EH (cell line): ENCODE data around the gene SYVN1.
"Not testable (repeated sequence)": the region's sequence is repeated elsewhere in the genome, so short reads cannot be mapped to it uniquely, and the experiment has no call there.

Experiments
- DNase-seq: peaks from one replicate; pipeline ENCODE4 v3.0.0-alpha.2; 2015; ENCODE audit warnings: low read depth

SYVN1 gene

DNA sequence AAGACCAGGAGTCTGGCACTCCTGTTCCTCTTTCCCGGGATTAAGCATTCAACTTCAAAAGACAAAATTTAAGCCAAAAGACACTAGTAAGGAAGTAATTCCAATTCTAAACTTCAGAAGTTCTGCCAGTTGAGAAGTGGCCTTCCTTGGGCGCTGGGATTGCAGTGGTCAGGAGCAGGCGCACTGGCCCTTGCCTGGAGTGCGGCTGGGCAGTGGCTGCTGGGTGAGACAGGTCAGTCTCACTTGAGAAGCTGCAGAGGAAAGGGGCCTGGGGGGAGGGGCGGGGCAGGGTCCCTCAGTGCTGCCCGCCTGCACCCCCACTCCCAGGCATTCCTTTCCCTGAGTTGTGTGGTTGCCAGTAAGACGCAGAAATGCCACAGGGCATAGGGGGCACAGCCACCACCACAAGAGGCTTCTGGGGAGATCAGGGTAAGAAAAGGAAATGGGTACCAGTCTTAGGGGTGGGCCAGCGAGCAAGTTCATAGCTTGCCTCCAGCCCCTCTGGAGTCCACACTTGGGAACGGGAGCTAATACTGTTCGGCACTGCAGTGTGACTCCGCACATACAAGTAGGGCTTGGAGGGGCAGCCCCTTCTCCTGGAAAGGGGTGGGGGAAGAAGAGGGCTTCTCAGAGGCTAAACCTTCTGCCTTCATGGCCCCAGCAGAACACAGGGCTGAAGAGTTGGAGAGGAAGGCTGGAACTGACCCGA lies 6.7 kb downstream of the SYVN1 start:
- DNase-seq, result no peak

DNA sequence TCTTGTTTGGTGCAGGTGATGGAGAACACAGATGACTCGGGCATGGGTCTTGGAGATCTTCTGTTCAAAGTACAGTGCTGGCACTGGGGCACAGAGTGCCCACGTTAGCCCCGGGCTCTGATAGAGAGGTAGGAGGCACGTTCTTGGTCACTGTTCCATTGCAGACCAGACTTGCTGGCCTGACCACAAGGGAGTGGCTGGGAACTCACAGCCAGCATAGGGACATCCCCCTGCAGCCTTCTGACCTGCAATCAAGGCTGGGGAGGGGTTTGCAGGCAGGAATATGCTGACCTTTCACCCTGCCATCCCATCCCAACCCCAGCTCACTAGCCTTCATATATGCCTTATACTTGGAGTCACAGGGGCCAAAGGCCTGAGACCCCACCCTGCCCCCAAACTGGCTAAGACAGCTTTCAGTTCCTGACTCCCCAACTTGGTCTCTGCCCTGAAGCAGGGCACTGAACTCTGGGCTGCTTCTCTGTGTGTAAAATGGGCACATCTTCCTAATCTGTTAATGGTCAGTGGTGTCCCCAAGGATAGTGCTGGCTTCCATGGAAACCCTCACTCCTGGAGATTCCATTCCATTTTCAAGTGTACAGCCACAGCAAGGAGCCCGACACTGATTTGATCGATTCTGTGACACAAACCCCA lies 7.6 kb downstream of the SYVN1 start:
- DNase-seq, result no peak

DNA sequence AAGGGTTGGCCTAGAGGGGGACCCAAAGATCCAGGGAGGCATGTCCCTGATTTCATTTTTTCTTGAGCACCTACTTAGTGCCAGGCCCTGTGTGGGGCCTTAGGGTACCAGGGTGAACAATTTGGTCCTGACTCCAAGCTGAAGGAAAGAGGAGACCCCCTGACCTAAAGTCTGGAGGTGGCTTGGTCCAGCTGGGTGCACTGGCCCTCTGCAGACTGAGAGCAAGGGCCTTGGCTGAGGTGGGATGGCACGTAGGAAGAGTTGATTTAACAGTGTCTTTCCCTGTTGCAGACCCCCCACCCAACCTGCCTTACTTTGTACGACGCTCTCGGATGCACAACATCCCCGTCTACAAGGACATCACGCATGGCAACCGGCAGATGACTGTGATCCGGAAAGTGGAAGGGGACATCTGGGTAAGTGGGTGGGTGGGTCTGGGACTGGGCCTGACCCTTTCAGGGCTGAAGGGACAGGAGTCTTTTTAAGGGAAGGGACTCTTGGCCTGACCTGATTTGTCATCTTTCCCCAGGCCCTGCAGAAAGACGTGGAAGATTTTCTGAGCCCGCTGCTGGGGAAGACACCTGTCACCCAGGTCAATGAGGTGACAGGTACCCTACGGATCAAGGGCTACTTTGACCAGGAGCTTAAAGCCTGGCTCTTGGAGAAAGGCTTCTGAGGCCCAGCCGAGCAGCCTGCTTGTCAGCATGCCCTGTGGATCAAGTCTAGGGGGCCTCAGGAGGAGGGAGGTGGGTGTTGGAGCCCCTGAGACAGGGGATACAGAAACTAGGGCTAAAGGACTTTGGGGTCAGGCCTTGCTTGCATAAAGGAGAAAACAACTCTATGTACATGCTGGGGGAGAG lies 8.9 kb downstream of the SYVN1 start:
- DNase-seq, result no peak

DNA sequence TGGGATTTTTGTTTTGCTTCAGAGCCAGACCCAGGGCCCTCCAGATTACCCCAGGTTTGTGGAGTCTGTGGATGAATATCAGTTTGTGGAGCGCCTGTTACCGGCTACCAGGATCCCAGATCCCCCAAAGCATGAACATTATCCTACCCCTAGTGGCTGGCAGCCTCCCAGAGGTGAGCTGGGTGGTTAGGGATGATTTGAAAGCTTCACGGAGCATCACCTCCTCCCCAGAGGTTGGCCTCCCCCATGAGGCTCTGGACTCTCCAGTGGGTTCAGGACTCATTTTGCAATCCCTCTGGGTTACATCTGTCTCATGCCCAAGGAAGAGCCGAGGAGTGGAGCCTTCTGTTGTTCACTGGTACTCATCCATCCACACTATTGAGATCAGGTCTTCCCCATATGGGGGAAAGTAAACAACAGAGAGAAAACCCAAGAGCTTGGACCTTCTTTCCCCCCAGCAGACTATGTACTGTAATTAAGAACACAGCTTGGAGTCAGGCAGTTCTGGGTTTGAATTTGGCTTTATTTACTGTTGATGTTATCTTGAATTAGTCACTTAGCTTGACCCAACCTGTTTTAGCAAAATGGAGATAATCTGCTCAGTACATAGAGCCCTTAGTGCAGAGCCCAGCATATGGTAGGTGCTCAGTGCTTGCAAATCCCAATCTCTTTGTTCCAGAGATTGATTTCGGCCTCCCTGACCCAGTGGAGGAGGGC lies 9.7 kb downstream of the SYVN1 start:
- no peak for DNase-seq

DNA sequence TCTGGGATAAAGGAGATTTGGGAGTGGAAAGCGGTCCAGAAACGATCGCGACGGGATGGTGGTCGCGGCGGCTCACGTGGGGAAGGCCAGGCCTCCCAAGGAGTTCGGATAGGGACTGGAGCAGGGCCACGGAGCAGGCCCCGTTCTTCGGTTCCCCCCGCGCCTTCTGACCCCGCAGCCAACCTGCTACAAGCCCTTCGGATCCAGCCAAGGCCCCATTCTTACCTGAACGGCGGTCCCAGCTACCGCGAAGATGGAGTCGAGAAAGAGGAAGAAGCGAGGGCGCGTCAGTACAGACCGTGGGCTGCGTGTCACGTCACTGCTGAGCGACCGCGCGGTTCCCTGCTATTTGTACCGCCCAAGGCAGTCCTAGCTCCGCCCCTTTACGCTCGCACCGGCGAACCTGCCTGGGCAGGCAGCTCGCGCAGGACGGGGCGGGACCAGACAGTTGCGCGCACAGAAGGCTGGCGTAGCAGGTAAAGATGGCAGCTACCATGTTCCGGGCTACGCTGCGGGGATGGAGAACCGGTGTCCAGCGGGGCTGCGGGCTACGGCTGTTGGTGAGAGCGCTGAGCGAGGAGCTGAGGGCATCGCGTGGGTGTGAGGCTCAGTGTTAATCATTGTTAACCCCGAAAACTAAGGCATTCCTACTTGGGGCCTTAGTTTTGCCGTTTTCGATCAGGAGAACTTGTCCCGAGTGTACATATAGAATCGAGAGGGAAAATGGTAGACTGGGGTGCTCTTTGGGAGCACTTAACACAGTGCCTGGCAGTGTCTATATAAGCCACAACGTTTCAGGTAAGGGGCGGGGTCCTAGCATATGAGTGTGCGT lies 12.2 kb downstream of the SYVN1 start, which contains the start of the genes FAU and MRPL49:
Gene FAU, minus strand, starts transcription at position 270 of the 832 bp plus-strand sequence. CDS start 321 bp downstream, outside the sequence.
Gene MRPL49, plus strand, starts transcription at position 457 of the 832 bp plus-strand sequence. Its CDS starts 26 bp downstream, at position 483.
- DNase-seq, result peak; percentile 97

DNA sequence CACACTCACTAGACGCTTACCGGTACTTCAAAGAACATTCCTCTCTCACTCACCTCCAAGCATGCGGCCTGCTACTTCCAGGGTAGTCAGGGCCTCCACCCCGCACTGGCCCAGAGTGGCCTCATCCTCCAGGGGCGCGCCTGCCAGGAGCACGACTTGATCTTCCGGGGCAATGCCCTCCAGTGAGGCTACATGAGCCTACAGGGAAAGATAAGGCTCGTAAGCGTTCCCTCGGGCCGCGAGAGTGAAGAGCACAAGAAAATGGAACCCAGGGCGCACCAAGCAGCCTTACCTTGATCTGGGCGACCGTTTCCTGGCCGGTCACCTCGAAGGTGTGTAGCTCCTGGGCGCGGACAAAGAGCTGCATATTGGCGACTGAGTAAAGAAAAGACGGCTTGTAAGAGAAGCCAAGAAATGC lies 12.9 kb downstream of the SYVN1 start:
- no peak for DNase-seq

DNA sequence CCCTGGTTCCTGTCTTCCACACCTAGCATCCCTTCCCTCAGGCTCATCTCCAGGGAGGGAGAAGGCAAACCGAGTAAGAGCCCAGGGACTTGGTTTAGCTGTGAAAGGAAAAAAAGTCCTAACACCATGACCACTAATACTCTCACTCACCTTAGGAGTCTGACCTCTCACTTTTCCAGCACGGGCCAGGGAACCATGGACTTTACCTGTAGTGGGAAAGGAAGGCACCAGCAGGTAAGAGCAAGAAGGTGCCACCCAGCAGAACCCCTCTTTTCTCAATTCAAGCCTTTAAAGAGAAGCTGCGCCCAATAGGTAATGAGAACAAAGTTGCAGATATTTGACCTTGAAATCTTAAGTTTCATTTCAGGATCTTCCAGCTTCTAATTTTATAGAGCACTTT lies 13.5 kb downstream of the SYVN1 start:
- no peak for DNase-seq

DNA sequence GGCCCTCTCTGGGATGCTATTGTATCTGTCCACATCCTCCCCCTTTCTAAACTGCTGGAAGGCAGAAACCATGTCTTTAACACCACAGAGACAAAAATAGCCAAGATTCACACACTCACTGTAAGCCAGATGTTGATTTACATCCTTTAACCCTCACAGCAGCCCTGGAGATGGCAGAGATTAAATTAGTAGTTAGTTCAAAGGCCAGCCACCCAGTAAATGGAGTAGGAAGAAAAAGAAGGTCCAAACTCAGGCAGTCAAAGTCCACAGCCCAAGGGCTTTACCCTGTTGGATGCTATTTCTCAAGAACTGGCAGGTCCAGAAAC lies 14.7 kb downstream of the SYVN1 start:
- DNase-seq, result no peak

DNA sequence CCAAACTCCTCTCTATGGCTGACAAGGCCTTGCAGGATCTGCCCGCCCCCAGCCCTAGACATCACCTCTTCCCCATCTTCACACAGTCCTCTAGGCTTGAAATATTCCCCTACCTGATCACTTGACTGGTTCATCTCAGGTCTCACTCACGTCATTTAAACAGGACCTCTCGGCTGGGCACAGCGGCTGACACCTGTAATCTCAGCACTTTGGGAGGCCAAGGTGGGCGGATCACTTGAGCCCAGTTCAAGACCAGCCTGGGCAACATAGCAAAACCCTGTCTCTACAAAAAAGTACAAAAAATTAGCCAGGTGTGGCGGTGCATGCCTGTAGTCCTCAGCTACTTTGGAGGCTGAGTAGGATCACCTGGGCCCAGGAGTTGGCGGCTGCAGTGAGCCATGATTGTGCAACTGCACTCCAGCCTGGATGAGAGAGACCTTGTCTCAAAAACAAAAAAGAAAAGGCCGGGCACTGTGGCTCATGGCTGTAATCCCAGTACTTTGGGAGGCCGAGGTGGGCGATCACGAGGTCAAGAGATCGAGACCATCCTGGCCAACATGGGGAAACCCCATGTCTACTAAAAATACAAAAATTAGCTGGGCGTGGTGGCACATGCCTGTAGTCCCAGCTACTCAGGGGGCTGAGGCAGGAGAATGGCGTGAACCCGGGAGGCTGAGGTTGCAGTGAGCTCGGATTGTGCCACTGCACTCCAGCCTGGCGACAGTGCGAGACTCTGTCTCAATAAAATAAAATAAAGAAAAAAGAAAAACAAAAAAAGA lies 15.2 kb downstream of the SYVN1 start:
- not testable (repeated sequence) for DNase-seq

DNA sequence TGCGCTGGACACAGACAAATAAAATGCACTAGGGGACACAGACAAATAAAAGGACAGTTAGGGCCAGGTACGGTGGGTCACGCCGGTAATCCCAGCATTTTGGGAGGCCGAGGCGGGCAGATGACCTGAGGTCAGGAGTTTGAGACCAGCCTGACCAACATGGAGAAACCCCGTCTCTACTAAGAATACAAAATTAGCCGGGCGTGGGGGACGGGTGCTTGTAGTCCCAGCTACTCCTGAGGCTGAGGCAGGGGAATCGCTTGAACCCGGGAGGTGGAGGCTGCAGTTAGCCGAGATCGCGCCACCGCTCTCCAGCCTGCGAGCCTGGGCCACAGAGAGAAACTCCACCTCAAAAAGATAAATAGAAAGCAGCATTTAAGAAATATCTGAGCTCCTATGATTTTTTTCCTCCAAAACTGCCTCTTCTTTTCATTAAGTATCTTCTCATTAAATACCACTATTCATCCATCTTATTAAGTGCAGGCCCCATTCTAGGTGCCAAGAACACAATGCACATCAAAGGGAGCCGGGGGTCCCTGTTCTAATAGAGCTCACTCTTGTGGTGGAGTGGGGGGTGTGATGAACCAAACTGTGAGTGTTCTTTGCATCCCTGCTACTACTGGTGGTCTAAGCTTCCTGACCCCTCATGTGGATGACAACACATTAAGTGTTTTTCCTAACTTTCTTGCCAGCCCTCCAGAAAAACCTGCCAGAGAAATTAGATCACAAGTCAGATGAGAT lies 16.1 kb downstream of the SYVN1 start:
- DNase-seq, result no peak

DNA sequence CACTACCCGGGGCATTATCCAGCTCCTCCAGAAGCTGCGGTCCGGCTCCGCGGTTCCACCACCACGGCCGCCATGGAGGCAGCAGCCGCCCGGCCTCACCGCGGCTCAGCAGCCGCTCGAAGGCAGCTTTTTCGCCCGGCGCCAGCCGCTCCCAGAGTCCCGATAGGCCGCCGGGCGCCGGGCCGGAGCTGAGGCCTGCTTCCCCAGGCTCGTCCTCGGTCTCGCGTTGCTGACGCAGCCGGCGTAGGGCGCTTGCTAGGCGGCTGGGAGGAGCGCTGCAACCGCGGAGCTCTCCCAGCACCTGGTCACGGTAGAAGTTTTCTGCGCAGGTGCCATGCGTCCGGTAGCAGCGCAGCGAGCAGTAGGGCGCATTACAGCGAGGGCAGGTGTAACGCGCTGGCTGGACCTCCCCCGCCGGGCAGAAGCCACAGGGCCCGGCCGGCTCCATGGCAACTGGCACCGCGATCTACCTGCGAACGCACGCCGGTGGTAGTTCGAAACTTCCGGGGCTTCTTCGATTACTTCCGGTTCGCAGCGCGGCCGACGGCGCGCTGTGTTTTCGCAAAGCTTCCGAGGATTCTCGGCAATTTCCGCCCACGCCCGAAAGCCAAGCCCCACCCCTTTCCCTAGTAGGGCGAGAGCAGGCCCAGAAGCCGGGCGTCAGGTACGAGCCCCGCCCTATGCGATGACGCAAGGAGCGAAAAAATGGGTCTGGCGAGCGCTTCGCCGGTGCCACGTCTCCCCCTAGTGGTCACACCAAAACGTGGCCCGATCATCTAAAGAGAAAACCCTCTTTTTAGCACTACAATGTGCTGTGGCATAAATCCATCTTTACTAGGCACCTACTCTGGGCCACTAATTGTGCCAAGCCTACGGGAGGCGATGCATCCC lies 16.9 kb downstream of the SYVN1 start, which contains the start of gene ZNHIT2:
Gene ZNHIT2, minus strand, starts transcription at position 496 of the 891 bp plus-strand sequence. Its CDS starts 48 bp downstream, at position 448.
- peak; percentile 98 for DNase-seq

DNA sequence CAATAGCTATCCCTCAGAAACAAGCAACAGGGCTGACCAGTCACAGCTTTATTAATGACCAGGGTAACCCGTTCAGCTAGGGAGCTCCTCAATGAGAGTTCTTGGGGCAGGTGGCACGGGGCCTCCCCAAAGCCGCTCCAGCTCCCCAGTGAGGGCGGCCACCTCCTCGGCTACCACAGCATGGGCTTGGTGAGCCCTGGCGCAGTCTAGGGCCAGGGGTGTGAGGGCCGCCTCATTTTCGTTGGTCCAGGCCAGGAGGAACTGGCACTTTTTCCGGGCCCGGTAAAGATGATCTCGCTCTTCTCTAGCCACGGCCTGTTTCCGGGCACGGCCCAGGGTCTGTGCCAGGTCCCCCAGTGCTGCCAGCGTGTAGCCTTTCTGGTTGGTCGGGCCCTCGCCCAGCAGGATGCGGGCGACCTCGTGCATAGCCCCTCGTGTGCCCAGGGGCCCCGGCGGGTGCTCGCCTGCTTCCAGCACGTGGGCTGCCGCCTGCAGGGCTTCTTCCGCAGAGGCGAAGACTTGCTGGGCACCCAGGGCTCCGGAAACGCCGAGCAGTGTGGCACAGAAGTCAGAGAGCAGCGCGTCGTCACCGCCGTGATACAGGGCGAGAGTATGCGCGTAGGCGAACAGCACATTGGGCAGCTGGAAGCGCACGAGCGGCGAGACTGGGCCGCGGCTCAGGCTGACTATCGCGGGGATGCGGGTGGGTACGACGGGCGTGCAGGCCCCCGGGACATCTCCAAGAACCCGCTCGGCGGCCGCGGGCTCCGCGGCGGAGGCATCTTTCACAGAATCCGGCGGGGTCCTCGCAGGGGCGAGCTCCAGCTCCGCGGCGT lies 17.7 kb downstream of the SYVN1 start:
- DNase-seq, result peak; percentile 61

DNA sequence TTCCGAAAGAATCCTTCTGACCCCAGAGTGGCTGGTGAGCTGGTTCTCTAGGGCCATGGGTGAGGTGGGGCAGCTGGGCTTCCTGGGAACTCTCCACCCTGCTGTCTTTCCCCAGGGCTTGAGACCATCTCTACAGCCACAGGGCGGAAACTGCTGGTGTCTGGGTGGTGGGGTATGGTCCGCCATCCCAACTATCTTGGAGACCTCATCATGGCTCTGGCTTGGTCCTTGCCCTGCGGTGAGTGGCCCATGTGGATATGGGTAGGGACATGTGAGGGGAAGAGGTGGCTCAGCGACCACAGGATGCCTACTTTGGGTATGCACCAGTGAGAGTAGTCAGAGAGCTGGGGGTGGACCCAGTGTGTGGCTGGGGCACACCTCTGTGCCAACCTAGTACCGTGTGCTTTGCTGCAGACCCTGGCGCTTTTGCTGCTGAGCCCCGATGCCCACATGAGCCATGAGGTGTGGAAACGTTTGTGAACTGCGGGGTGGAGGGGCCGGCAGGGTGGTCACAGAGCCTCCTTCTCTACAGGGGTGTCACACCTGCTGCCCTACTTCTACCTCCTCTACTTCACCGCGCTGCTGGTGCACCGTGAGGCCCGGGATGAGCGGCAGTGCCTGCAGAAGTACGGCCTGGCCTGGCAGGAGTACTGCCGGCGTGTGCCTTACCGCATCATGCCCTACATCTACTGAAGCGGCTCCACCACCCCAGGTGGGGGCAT lies 18.8 kb downstream of the SYVN1 start:
- DNase-seq, result no peak

DNA sequence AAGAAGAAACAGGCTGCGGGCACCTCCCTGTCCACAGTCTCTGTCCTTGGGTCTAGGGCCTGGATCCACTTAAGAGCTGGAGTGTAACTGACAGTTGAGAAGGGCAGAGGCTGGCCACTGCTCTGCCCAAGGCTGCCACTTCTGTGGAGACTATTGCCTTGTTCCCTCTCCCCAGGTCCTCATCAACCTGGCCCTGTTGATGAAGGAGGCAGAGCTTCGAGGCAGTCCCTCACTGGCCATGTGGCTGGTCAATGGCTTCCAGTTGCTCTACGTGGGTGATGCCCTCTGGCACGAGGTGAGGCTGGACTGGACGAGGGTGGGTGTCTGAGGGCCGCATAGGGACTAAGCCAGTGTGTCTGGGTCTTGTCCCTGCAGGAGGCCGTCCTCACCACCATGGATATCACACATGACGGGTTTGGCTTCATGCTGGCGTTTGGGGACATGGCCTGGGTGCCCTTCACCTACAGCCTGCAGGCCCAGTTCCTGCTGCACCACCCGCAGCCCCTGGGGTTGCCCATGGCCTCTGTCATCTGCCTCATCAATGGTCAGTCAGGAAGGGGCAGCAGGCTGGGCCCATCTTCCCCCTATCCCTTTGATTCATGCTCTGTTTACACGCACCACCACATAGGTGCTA lies 19.7 kb downstream of the SYVN1 start:
- DNase-seq, result no peak

DNA sequence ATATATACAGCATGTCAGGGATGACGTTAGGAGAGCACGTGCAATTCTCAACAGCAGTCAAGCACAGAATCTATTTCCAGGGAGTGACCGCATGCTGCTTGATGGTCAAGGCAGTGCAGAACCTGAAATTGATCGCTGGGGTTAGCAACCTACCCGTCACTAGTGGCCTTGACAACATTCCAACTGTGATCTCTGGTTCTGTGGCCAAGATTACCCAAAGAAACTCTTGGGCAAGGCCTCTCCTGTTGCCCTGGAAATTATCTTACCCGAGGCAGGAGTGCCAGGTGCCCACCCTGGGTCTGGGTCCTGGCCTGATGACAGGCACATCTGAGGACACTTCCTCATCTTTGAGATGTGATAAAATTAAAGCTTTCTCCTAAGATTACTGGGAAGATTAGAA lies 20.5 kb downstream of the SYVN1 start:
- no peak for DNase-seq

DNA sequence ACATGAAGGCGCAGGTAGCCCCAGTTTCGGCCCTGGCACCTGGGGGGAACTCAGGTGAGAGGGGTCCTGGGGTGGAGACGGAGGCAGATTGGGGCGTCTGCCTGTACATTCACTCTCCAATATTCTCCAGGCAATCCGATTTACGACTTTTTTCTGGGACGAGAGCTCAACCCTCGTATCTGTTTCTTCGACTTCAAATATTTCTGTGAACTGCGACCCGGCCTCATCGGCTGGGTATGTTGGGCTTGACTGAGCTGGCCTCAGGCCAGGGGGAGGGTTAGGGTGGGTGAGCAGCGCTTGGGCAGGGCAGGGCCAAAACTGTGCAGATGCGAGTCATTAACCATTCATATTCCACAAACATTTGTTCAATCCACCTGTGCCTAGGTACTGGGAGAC lies 21.0 kb downstream of the SYVN1 start:
- no peak for DNase-seq
